ENCODE results near the gene CYP24A1. TPM values are rescaled to one million over a fixed set of nuclear protein-coding genes. Genes with fewer than 3 reads are reported as not detected.

Gene CYP24A1
- polyA plus RNA-seq, 3 donors, result not detected

GRCh38 chr20:54205450-54205849, 31.7 kb upstream of the CYP24A1 start:
- Histone ChIP-seq H3K4me3 (replicated peaks in 1 of 3; ENCODE audit: low read depth in 2 of 3, low read length in 3 of 3) (no peak overlapping the region), H4K20me1 (ENCODE audit: insufficient read depth, low read length) (peaks cover 14% of the 10 kb centered on the region), H3K27ac (ENCODE audit: low read depth in 1 of 2, low read length in 2 of 2) (no peak overlapping the region), H3K9me3 (replicated peaks in 1 of 2; ENCODE audit: control insufficient read depth in 1 of 2, insufficient read depth in 1 of 2, low read length in 2 of 2) (no peaks in the 10 kb centered on the region), H3K27me3 (ENCODE audit: control insufficient read depth in 2 of 2, insufficient read depth in 2 of 2, low read length in 2 of 2) (no peaks in the 10 kb centered on the region), H3K36me3 (replicated peaks in 1 of 2; ENCODE audit: control insufficient read depth in 1 of 2, insufficient read depth in 2 of 2, low read length in 2 of 2) (no peaks in the 10 kb centered on the region), H3K4me2 (replicated peaks; ENCODE audit: extremely low read depth, low read length, poor library complexity, severe bottlenecking) (no peak overlapping the region), H2AFZ (ENCODE audit: insufficient read depth, low read depth, low read length, poor library complexity, severe bottlenecking) (no peak overlapping the region), H3K79me2 (ENCODE audit: insufficient read depth, low read length) (peaks cover 22% of the 10 kb centered on the region), H3K4me1 (ENCODE audit: control insufficient read depth in 1 of 2, insufficient read depth in 2 of 2, low read length in 2 of 2) (peaks cover 20 to 26% of the 10 kb centered on the region in 2 donors), H3K9ac (ENCODE audit: insufficient read depth, low read length, poor library complexity, severe bottlenecking) (no peak overlapping the region)
- no peak for TF ChIP-seq CTCF (IDR thresholded peaks at IDR 0.05)
- no peak for DNase-seq
- WGBS (ENCODE audit: insufficient coverage), result 82% methylated on average over 1 of the region's 8 CpGs
- H3K4me1 Mint-ChIP-seq, result peaks cover 27% of the 10 kb centered on the region
- H3K27me3 Mint-ChIP-seq (ENCODE audit: low read depth in 3 of 3), result no peaks in the 10 kb centered on the region
- H3K27ac Mint-ChIP-seq, result no peak overlapping the region
- intact Hi-C loops (cut with micrococcal nuclease), result loop anchor here in 1 of 2 donors (5.0 kb wide), 1 partner anchor 258 kb away; no protein-coding TSS in a partner anchor
- no peaks in the 10 kb centered on the region for H3K36me3 Mint-ChIP-seq
- H3K4me3 Mint-ChIP-seq, result no peak overlapping the region
- no peaks in the 10 kb centered on the region for H3K9me3 Mint-ChIP-seq

GRCh38 chr20:54204481-54204880, 30.7 kb upstream of the CYP24A1 start:
- intact Hi-C loops (cut with micrococcal nuclease), result no loop called here
- Histone ChIP-seq H3K9me3 (replicated peaks in 1 of 2; ENCODE audit: control insufficient read depth in 1 of 2, insufficient read depth in 1 of 2, low read length in 2 of 2) (no peaks in the 10 kb centered on the region), H3K27ac (ENCODE audit: low read depth in 1 of 2, low read length in 2 of 2) (no peak overlapping the region), H3K27me3 (ENCODE audit: control insufficient read depth in 2 of 2, insufficient read depth in 2 of 2, low read length in 2 of 2) (no peaks in the 10 kb centered on the region), H3K79me2 (ENCODE audit: insufficient read depth, low read length) (peaks cover 15% of the 10 kb centered on the region), H3K4me2 (replicated peaks; ENCODE audit: extremely low read depth, low read length, poor library complexity, severe bottlenecking) (no peak overlapping the region), H4K20me1 (ENCODE audit: insufficient read depth, low read length) (peaks cover 4% of the 10 kb centered on the region), H3K4me3 (replicated peaks in 1 of 3; ENCODE audit: low read depth in 2 of 3, low read length in 3 of 3) (no peak overlapping the region), H2AFZ (ENCODE audit: insufficient read depth, low read depth, low read length, poor library complexity, severe bottlenecking) (no peak overlapping the region), H3K4me1 (ENCODE audit: control insufficient read depth in 1 of 2, insufficient read depth in 2 of 2, low read length in 2 of 2) (peaks cover 20 to 26% of the 10 kb centered on the region in 2 donors), H3K9ac (ENCODE audit: insufficient read depth, low read length, poor library complexity, severe bottlenecking) (no peak overlapping the region), H3K36me3 (replicated peaks in 1 of 2; ENCODE audit: control insufficient read depth in 1 of 2, insufficient read depth in 2 of 2, low read length in 2 of 2) (no peaks in the 10 kb centered on the region)
- Mint-ChIP-seq H3K27me3 (ENCODE audit: low read depth in 3 of 3) (peaks cover 0 to 3% (median 0%) of the 10 kb centered on the region in 3 donors), H3K27ac (no peak overlapping the region), H3K36me3 (no peaks in the 10 kb centered on the region), H3K4me1 (peaks cover 24% of the 10 kb centered on the region), H3K4me3 (no peak overlapping the region), H3K9me3 (no peaks in the 10 kb centered on the region)
- DNase-seq, result no peak
- no peak for TF ChIP-seq CTCF (IDR thresholded peaks at IDR 0.05)
- WGBS (ENCODE audit: insufficient coverage), result 92% methylated on average over 2 of the region's 5 CpGs

Data from CD14-positive monocyte (primary cell).